Heart left ventricle (tissue), 16 donors: ENCODE measurements around the gene LCNL1. TPM values are rescaled to one million over a fixed set of nuclear protein-coding genes. Genes with fewer than 3 reads are reported as not detected.

Experiments used
- ATAC-seq, 4 donors: fragments of 200-7000 bp; cut with Tn5 transposase; one replicate each; pipeline ENCODE4 v1.9.1; 2020 to 2022; ENCODE audit warnings: moderate library complexity in 4 of 4, mild to moderate bottlenecking in 3 of 4, moderate number of reproducible peaks in 1 of 4
- DNase-seq, 5 donors: peaks; one replicate each; pipeline ENCODE4 v3.0.0-alpha.2; 2020
- H3K27ac ChIP-seq, 12 donors: fragments of 200-600 bp; sonication (generic) in 4 of 12; one replicate each; pipeline versions ENCODE4 v1.5.0 to v1.8.0; 2016 to 2022; ENCODE audit warnings: mild to moderate bottlenecking in 2 of 12
- H3K27me3 ChIP-seq, 9 donors: fragments of 200-600 bp; sonication (generic) in 2 of 9; one replicate each; pipeline versions ENCODE4 v1.5.1 to v1.8.0; 2016 to 2022; ENCODE audit warnings: mild to moderate bottlenecking in 3 of 9
- H3K36me3 ChIP-seq, 9 donors: fragments of 200-600 bp; sonication (generic) in 2 of 9; one replicate each; pipeline versions ENCODE4 v1.5.0 to v1.8.0; 2018 to 2022; ENCODE audit warnings: mild to moderate bottlenecking in 2 of 9
- H3K4me1 ChIP-seq, 12 donors: fragments of 200-600 bp; sonication (generic) in 4 of 12; one replicate each; pipeline versions ENCODE4 v1.5.0 to v1.8.0; 2016 to 2022; ENCODE audit warnings: mild to moderate bottlenecking in 3 of 12
- H3K4me3 ChIP-seq, 12 donors: fragments of 200-600 bp; sonication (generic) in 4 of 12; one replicate each; pipeline versions ENCODE4 v1.5.0 to v1.8.0; 2017 to 2022; ENCODE audit warnings: mild to moderate bottlenecking in 9 of 12, moderate library complexity in 4 of 12
- H3K9me3 ChIP-seq, 12 donors: fragments of 200-600 bp; sonication (generic) in 4 of 12; one replicate each; pipeline versions ENCODE4 v1.5.0 to v1.8.0; 2016 to 2022; ENCODE audit warnings: mild to moderate bottlenecking in 1 of 12
- CTCF ChIP-seq, 12 donors: fragments of 200-600 bp; sonication (generic) in 4 of 12; IDR thresholded peaks; one replicate each; pipeline versions ENCODE4 v1.5.0 to v1.8.0; 2018 to 2022; ENCODE audit warnings: antibody characterized with exemption in 12 of 12, mild to moderate bottlenecking in 5 of 12
- POLR2A ChIP-seq, 2 donors: fragments of 450-650 bp; IDR thresholded peaks; one replicate each; pipeline ENCODE4 v1.6.1; 2017; ENCODE audit warnings: antibody characterized with exemption in 2 of 2, mild to moderate bottlenecking in 2 of 2, moderate library complexity in 2 of 2
- WGBS, 4 donors: extraction: QIAGEN DNeasy Blood & Tissue Kit in 2 of 4; methylation state at CpG; one replicate each; pipeline versions ENCODE4 v1.1.5 to v1.1.7; 2013 to 2018; 5-methylcytosine and 5-hydroxymethylcytosine counted together
- intact Hi-C, 10 donors: fragments of 100-400 bp; cut with DNase I; formaldehyde crosslinking; loops; one replicate each; pipeline versions ENCODE4 v1.11.1 to v1.14.2; 2022
- polyA plus RNA-seq, 2 donors: library from polyadenylated mRNA; stranded (reverse); fragments of 200-250 nt; gene quantifications; one replicate each; pipeline ENCODE4 v1.2.3, GENCODE V29; 2013
- total RNA-seq, 9 donors: library from RNA; depleted of rRNA in 2 of 9; stranded (reverse); fragments of >200 nt in 2 of 9; fragmentation: NEBNext Ultra II Directional in 3 of 9; extraction: Animal tissue kit (Norgen Biotek cat#: 25700) in 3 of 9; gene quantifications; one replicate each; pipeline versions ENCODE4 v1.1.0 to v1.2.4, GENCODE V29; 2016 to 2023
- donor health status: ischemic (EF 13 %, LVEDD 7.1; RV severe dilation, severe dysfunction).
- donor health status: healthy with polysubstance abuse.
- donor health status: DM: no; HTN: yes; CAD: no.
- donor health status: DM: no; HTN: no; CAD: no.
- donor health status: ischemic (EF 25% LVEDD 6.9; RV normal size, moderate dysfunction).
- donor health status: ischemic (EF 25% LVEDD 5.7; RV mildly dilated, moderate dysfunction).
- donor health status: healthy.
- donor health status: DM: yes; HTN: yes; CAD: no.
- donor health status: ischemic (EF 35%, LVEDD 5.7; RV mildly dilated, moderate dysfunction).
- donor health status: nonischemic (EF 11% LVEDD 7.7; RV severe dilation, severe dysfunction).
- donor health status: DM: yes; HTN: yes; CAD: no.
- donor health status: PGD.
- donor health status: ischemic (EF 29% LVEDD 5.4; RV normal size, mild dysfunction).
- donor health status: nonischemic (EF 23%, LVEDD 6.1; RV moderate dilation, normal function).

The LCNL1 gene
- total and polyA plus RNA-seq, 11 donors = 0.14 to 14.9 (median 2.7) TPM

GRCh38 chr9:137029058-137029936, 46.5 kb downstream of the LCNL1 start:
- WGBS, 4 donors = 23 to 44% (median 33%) methylated on average over 13 to 19 of the region's 19 CpGs
- Histone ChIP-seq H3K4me3 (peak overlapping the region in 11 of 12 donors; percentile 45 to 79 (median 67)), H3K36me3 (no peaks in the 10 kb centered on the region), H3K4me1 (peaks cover 5 to 68% (median 25%) of the 10 kb centered on the region in 12 donors), H3K9me3 (no peaks in the 10 kb centered on the region), H3K27ac (peak overlapping the region in 1 of 12 donors; percentile 87), H3K27me3 (no peaks in the 10 kb centered on the region)
- ATAC-seq (peak; percentile 28 to 76 (median 70)), DNase-seq (peak; percentile 73 to 91 (median 82))
- intact Hi-C loops = loop anchor here in 5 of 10 donors (2.0 to 10.0 kb wide), 4 partner anchors 37 to 144 kb away; partner anchors contain the start of genes C8G (in 1 of the 5), PAXX (in 1 of the 5) and TRAF2 (in 1 of the 5)
- TF ChIP-seq POLR2A (IDR thresholded peaks at IDR 0.05) (no peak), CTCF (IDR thresholded peaks at IDR 0.05) (peak; percentile 74 to 96 (median 90))

GRCh38 chr9:137030006-137030405, 47.2 kb downstream of the LCNL1 start:
- ATAC-seq (no peak), DNase-seq (no peak)
- Histone ChIP-seq H3K36me3 (no peaks in the 10 kb centered on the region), H3K27me3 (no peaks in the 10 kb centered on the region), H3K4me3 (peak overlapping the region in 1 of 12 donors; percentile 65), H3K27ac (peak overlapping the region in 1 of 12 donors; percentile 87), H3K9me3 (no peaks in the 10 kb centered on the region), H3K4me1 (peaks cover 8 to 75% (median 30%) of the 10 kb centered on the region in 12 donors)
- intact Hi-C loops = loop anchor here in 3 of 10 donors (5.0 to 10.0 kb wide), 2 partner anchors 83 to 185 kb away; partner anchors contain the start of genes AJM1 (in 2 of the 3), PHPT1 (in 2 of the 3) and C8G (in 1 of the 3)
- no peak for TF ChIP-seq CTCF (IDR thresholded peaks at IDR 0.05)
- no peak for TF ChIP-seq POLR2A (IDR thresholded peaks at IDR 0.05)
- WGBS, 4 donors = 76 to 84% (median 83%) methylated on average over 15 of the region's 15 CpGs

GRCh38 chr9:137030538-137031527, 48.0 kb downstream of the LCNL1 start:
- TF ChIP-seq CTCF (IDR thresholded peaks at IDR 0.05) (no peak), POLR2A (IDR thresholded peaks at IDR 0.05) (no peak)
- H3K4me1 ChIP-seq = peaks cover 8 to 82% (median 35%) of the 10 kb centered on the region in 12 donors
- intact Hi-C loops = loop anchor here in 3 of 10 donors (5.0 to 10.0 kb wide), 2 partner anchors 84 to 186 kb away; partner anchors contain the start of genes AJM1 (in 2 of the 3), PHPT1 (in 2 of the 3) and C8G (in 1 of the 3)
- peak overlapping the region in 1 of 12 donors; percentile 87 for H3K27ac ChIP-seq
- no peaks in the 10 kb centered on the region for H3K9me3 ChIP-seq
- peak in 2 of 5 donors; percentile 56 to 83 for DNase-seq
- WGBS, 4 donors = 84 to 91% (median 90%) methylated on average over 48 to 65 of the region's 65 CpGs
- H3K36me3 ChIP-seq = no peaks in the 10 kb centered on the region
- no peak for ATAC-seq
- H3K4me3 ChIP-seq = peak overlapping the region in 2 of 12 donors; percentile 3 to 65
- H3K27me3 ChIP-seq = no peaks in the 10 kb centered on the region
